Esophagus squamous epithelium (tissue), 5 donors: Measurements from ENCODE around the gene ANKRD11. TPM values are rescaled to one million over a fixed set of nuclear protein-coding genes. Genes with fewer than 3 reads are reported as not detected.
"Not testable (repeated sequence)": the region's sequence is repeated elsewhere in the genome, so short reads cannot be mapped to it uniquely, and the experiment has no call there.

Experiments
- DNase-seq: peaks from one replicate; lab custom pipeline; 2025; lab: John Stamatoyannopoulos, UW
- H3K27ac ChIP-seq, 4 donors: fragments of 200-600 bp; sonication (generic); one replicate each; pipeline ENCODE4 v1.5.1; 2016 to 2019; ENCODE audit warnings: mild to moderate bottlenecking in 1 of 4
- H3K27me3 ChIP-seq, 4 donors: fragments of 200-600 bp; sonication (generic); 1 replicate in 3 of 4; 2 replicates in 1 of 4; pipeline versions ENCODE4 v1.5.1 to v1.6.0; 2017 to 2021; ENCODE audit warnings: antibody characterized with exemption in 1 of 4
- H3K36me3 ChIP-seq, 3 donors: fragments of 200-600 bp; sonication (generic); one replicate each; pipeline ENCODE4 v1.5.1; 2016 to 2019
- H3K4me1 ChIP-seq, 3 donors: fragments of 200-600 bp; sonication (generic); one replicate each; pipeline ENCODE4 v1.5.1; 2017 to 2019
- H3K4me3 ChIP-seq, 4 donors: fragments of 200-600 bp; sonication (generic); 1 replicate in 3 of 4; 2 replicates in 1 of 4; pipeline ENCODE4 v1.5.1; 2016 to 2019; ENCODE audit warnings: mild to moderate bottlenecking in 2 of 4, moderate library complexity in 1 of 4
- H3K9me3 ChIP-seq, 3 donors: fragments of 200-600 bp; sonication (generic); one replicate each; pipeline ENCODE4 v1.5.1; 2016 to 2019
- POLR2A ChIP-seq, 4 donors: fragments of 450-650 bp; IDR thresholded peaks; one replicate each; pipeline ENCODE4 v1.6.1; 2017; ENCODE audit warnings: antibody characterized with exemption in 4 of 4, mild to moderate bottlenecking in 4 of 4, moderate library complexity in 3 of 4
- WGBS, 2 donors: methylation state at CpG; one replicate each; pipeline ENCODE4 v1.1.5; 2018; 5-methylcytosine and 5-hydroxymethylcytosine counted together
- intact Hi-C: fragments of 100-400 bp; cut with DNase I; formaldehyde crosslinking; loops from one replicate; pipeline ENCODE4 v1.15.0; 2022
- total RNA-seq, 4 donors: library from RNA; depleted of rRNA; stranded (reverse); fragments of >200 nt; gene quantifications; one replicate each; pipeline ENCODE4 v1.1.0, GENCODE V29; 2016
- TF ChIP-seq, protein P1 (sequence below), 6 experiments: fragments of 450-650 bp in 4 of 6; fragments of 200-600 bp in 2 of 6; sonication (generic) in 2 of 6; IDR thresholded peaks; one replicate each; pipeline ENCODE4 v1.5.1; 2016 to 2019; ENCODE audit warnings: antibody characterized with exemption in 6 of 6, mild to moderate bottlenecking in 4 of 6, moderate library complexity in 4 of 6
- donor health status: DM: yes; HTN: yes; CAD: no.

ANKRD11 gene
- total RNA-seq, 4 donors from 2014 or later = 51.0 to 72.7 (median 66.9) TPM

DNA sequence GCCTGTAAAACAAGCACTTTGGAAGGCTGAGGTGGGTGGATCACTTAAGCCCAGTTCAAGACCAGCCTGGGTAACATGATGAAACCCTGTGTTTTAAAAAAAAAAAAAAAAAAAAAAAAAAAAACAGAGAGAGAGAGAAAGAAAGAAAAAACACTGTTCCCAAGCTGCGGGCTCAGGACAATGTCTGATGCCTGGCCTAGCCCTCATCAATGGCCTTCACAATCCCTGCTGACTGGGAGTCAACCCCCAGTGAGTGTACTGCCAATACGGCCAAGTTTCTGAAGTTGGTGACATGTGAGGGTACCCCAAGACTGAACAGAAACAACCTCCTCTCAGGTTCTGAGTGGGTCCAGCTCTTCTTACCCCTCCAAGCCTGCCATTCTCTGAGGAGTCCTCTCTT lies 156.3 kb downstream of the ANKRD11 start:
- H3K36me3 ChIP-seq = no peaks in the 10 kb centered on the region
- 47 to 73% methylated on average over 2 of the region's 2 CpGs for WGBS, 2 donors
- H3K27me3 ChIP-seq = no peaks in the 10 kb centered on the region
- DNase-seq = no peak
- intact Hi-C loops = no loop called here
- TF ChIP-seq, protein P1, sequence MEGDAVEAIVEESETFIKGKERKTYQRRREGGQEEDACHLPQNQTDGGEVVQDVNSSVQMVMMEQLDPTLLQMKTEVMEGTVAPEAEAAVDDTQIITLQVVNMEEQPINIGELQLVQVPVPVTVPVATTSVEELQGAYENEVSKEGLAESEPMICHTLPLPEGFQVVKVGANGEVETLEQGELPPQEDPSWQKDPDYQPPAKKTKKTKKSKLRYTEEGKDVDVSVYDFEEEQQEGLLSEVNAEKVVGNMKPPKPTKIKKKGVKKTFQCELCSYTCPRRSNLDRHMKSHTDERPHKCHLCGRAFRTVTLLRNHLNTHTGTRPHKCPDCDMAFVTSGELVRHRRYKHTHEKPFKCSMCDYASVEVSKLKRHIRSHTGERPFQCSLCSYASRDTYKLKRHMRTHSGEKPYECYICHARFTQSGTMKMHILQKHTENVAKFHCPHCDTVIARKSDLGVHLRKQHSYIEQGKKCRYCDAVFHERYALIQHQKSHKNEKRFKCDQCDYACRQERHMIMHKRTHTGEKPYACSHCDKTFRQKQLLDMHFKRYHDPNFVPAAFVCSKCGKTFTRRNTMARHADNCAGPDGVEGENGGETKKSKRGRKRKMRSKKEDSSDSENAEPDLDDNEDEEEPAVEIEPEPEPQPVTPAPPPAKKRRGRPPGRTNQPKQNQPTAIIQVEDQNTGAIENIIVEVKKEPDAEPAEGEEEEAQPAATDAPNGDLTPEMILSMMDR (IDR thresholded peaks at IDR 0.05) = no peak
- TF ChIP-seq POLR2A (IDR thresholded peaks at IDR 0.05) = no peak
- H3K4me3 ChIP-seq = no peak overlapping the region
- peak overlapping the region in 3 of 4 donors; percentile 42 to 71 (median 60) for H3K27ac ChIP-seq
- H3K9me3 ChIP-seq = no peaks in the 10 kb centered on the region
- H3K4me1 ChIP-seq = peaks cover 31 to 94% (median 52%) of the 10 kb centered on the region in 3 donors

DNA sequence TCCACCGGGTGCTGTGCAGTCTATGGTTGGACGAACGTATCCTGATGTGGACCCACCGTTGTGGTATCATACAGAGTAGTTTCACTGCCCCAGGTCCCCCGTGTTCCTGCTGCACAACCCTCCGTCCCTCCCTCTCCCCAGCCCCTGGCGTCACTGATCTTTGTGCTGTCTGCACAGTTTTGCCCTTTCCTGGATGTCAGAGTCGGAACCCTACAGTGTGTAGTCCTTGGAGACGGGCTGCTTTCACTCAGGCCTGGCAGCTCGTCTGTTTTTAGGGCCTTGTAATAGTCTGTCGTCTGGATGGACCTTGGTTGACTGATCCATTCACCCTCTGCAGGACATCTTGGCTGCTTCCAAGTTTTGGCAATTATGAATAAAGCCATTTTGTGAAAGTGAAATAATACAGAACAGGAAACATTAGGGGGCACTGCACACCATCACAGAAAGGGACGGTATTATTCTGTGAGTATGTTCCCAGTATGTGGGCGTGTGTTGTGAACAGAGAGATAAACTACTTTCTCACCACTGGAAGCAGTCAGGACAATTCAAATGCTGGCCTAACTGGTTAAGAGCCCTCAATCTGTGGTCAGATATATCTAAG lies 156.9 kb downstream of the ANKRD11 start:
- H3K9me3 ChIP-seq, H3K27me3 ChIP-seq, H3K36me3 ChIP-seq, H3K4me3 ChIP-seq, intact Hi-C loops, DNase-seq: not testable (repeated sequence)
- 38 to 51% methylated on average over 10 to 13 of the region's 13 CpGs for WGBS, 2 donors
- TF ChIP-seq, protein P1 (IDR thresholded peaks at IDR 0.05) = peak in 5 of 6 experiments; percentile 50 to 74 (median 55)
- Histone ChIP-seq H3K27ac (peak overlapping the region in 2 of 4 donors; percentile 42 to 71), H3K4me1 (peaks cover 31 to 90% (median 52%) of the 10 kb centered on the region in 3 donors)

DNA sequence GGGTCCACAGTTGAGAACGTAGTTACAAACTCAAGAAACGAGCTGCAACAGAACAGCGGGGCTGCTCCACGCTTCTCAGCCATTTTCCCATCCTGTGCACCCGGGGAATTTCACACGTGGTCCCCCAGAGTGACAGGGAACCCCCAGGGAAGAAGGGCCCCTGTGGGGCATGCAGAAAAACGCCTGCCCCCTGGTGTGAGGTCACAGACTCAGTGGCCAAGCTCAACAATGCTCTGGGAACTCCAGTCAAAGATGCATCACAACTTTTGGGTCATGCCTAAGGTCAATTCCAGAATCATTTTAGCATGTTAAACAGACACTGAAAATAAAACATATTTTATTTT lies 157.5 kb downstream of the ANKRD11 start:
- 57 to 87% methylated on average over 3 to 7 of the region's 7 CpGs for WGBS, 2 donors
- intact Hi-C loops = no loop called here

DNA sequence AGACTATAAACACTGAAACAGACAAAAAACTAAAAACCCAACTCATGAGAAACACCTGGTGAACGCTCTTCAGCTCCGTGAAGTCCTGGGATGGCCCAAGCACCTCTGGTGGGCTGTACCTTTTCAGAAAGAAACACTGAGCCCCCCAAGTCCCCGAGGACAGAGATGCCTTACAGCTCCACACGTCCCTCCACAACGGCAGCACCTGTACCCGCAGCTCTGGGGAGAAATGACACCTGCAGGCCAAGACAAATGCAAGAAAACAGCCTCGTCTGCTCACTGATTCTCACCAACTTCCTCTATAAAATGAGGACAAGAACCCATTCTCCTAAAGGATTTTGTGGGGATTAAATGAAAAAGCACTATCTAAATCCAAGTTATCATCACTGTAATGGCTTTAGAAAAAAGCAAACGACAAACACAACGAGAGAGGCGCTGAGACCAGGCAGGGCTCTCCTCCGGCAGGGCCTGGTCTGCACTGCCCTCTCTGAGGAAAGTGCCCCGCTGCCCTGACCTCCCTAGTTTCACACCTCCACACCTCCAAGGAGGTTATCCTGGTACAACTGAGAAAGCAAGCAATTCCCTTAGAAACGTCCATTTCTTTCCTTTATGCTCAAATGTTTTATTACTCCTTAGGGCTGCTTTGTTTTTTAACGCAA lies 158.0 kb downstream of the ANKRD11 start:
- WGBS, 2 donors = 57 to 61% methylated on average over 12 to 14 of the region's 14 CpGs
- no peak for DNase-seq
- Histone ChIP-seq H3K27me3 (no peaks in the 10 kb centered on the region), H3K36me3 (peaks cover 0 to 6% (median 0%) of the 10 kb centered on the region in 3 donors), H3K4me3 (no peak overlapping the region), H3K9me3 (no peaks in the 10 kb centered on the region), H3K27ac (peak overlapping the region in 1 of 4 donors; percentile 1), H3K4me1 (peaks cover 31 to 80% (median 52%) of the 10 kb centered on the region in 3 donors)
- TF ChIP-seq, protein P1 (IDR thresholded peaks at IDR 0.05) = no peak
- no peak for TF ChIP-seq POLR2A (IDR thresholded peaks at IDR 0.05)
- intact Hi-C loops = no loop called here

More for the DNA sequence above, 157.5 kb downstream of the ANKRD11 start:
- Histone ChIP-seq H3K4me1 (peaks cover 31 to 84% (median 52%) of the 10 kb centered on the region in 3 donors), H3K9me3 (no peaks in the 10 kb centered on the region), H3K27me3 (no peaks in the 10 kb centered on the region), H3K27ac (peak overlapping the region in 1 of 4 donors; percentile 1), H3K36me3 (peaks cover 0 to 6% (median 0%) of the 10 kb centered on the region in 3 donors), H3K4me3 (no peak overlapping the region)
- TF ChIP-seq, protein P1 (IDR thresholded peaks at IDR 0.05) = no peak
- no peak for TF ChIP-seq POLR2A (IDR thresholded peaks at IDR 0.05)
- DNase-seq = no peak
